Measurements from ENCODE around the gene BMP8A. TPM values are rescaled to one million over a fixed set of nuclear protein-coding genes. Genes with fewer than 3 reads are reported as not detected.
"Not testable (repeated sequence)": the region's sequence is repeated elsewhere in the genome, so short reads cannot be mapped to it uniquely, and the experiment has no call there.

BMP8A gene
- total and polyA plus RNA-seq, 2 of the 8 experiments (the other 6 are each of a cell fraction or from before 2014, with no cell fraction given) = 0.38 to 0.43 TPM

GRCh38 chr1:39504436-39504835, 13.0 kb downstream of the BMP8A start:
- H2AFZ ChIP-seq (ENCODE audit: low read length); H4K8ac ChIP-seq (ENCODE audit: extremely low read depth, insufficient read depth, low read length); H3K14ac ChIP-seq (ENCODE audit: insufficient read length); FAIRE-seq; H2BK12ac ChIP-seq (ENCODE audit: low read depth, low read length); H2BK5ac ChIP-seq (ENCODE audit: low read depth, low read length); H3K79me1 ChIP-seq (ENCODE audit: low read depth, low read length); H3K9ac ChIP-seq (replicated peaks in 1 of 4; ENCODE audit: extremely low read depth in 1 of 4, low read depth in 3 of 4, low read length in 3 of 4); H4K91ac ChIP-seq (replicated peaks; ENCODE audit: insufficient read length, low read length); H3K79me2 ChIP-seq (ENCODE audit: control insufficient read depth in 1 of 2, insufficient read depth in 2 of 2, low read length in 2 of 2); H3K23ac ChIP-seq (ENCODE audit: insufficient read length); DNase-seq (ENCODE audit: low read depth in 1 of 2, low spot score in 2 of 2); H4K5ac ChIP-seq (ENCODE audit: insufficient read length, low read depth, low read length); H3K23me2 ChIP-seq (ENCODE audit: low read depth, low read length); POLR2A ChIA-PET (ENCODE audit: partially characterized antibody); H3K56ac ChIP-seq (replicated peaks; ENCODE audit: insufficient read length, low read depth, low read length); H3K4me2 ChIP-seq (ENCODE audit: insufficient read depth in 1 of 2, low read depth in 2 of 2, low read length in 2 of 2); H3K4me1 ChIP-seq (replicated peaks in 1 of 4; ENCODE audit: control insufficient read depth in 3 of 4, insufficient read depth in 4 of 4, low read length in 3 of 4); H3K36me3 ChIP-seq (ENCODE audit: control insufficient read depth in 2 of 4, insufficient read depth in 4 of 4, low read length in 3 of 4); H2BK15ac ChIP-seq (ENCODE audit: low read length); H2BK20ac ChIP-seq (ENCODE audit: low read length); H3K4ac ChIP-seq (replicated peaks; ENCODE audit: insufficient read length, low read depth, low read length); H3K27ac ChIP-seq (ENCODE audit: low read depth, low read length); H4K20me1 ChIP-seq (replicated peaks in 1 of 2; ENCODE audit: control insufficient read depth in 1 of 2, insufficient read depth in 2 of 2, low read length in 2 of 2); CTCF ChIA-PET (ENCODE audit: partially characterized antibody); H3K4me3 ChIP-seq (ENCODE audit: extremely low read depth in 1 of 4, insufficient read depth in 2 of 4, low read depth in 3 of 4, low read length in 4 of 4); H3K27me3 ChIP-seq (replicated peaks in 1 of 4; ENCODE audit: control insufficient read depth in 3 of 4, extremely low read depth in 1 of 4, insufficient read depth in 3 of 4, low read length in 3 of 4); H2AK5ac ChIP-seq (ENCODE audit: low read depth, low read length); H3K18ac ChIP-seq (ENCODE audit: extremely low read depth, low read length); H3K9me3 ChIP-seq (ENCODE audit: insufficient read depth in 2 of 2, low read depth in 1 of 2, low read length in 1 of 2); H2BK120ac ChIP-seq (replicated peaks; ENCODE audit: low read depth, low read length): not testable (repeated sequence)
- 83% methylated on average over 9 of the region's 9 CpGs; no CpG with 5 or more reads in 1 of the 2 experiments for WGBS, 2 experiments (ENCODE audit: extremely low coverage in 1 of 2, insufficient coverage in 1 of 2, insufficient read length in 1 of 2, insufficient replicate concordance in 2 of 2, low coverage in 1 of 2, low lambda C conversion rate in 2 of 2, missing lambda C conversion rate in 1 of 2)

All from H1 (cell line).